Keratinocyte (primary cell): Measurements from ENCODE around the gene OXNAD1. TPM values are rescaled to one million over a fixed set of nuclear protein-coding genes. Genes with fewer than 3 reads are reported as not detected.

Source experiments
- DNase-seq: peaks from one replicate; pipeline ENCODE4 v3.0.0-alpha.2; 2011; ENCODE audit warnings: low read depth, missing footprints, low spot score
- FAIRE-seq: peaks from 2 replicates; lab custom pipeline; 2011; peaks lifted over from hg19 to GRCh38; lab: Jason Lieb, UNC
- H2AFZ ChIP-seq: 2 replicates; pipeline ENCODE4 v1.6.0; 2012; ENCODE audit warnings: low read length, control low read depth, inconsistent platforms; ENCODE audit not compliant: control insufficient read depth
- H3K27ac ChIP-seq: 2 replicates; pipeline ENCODE4 v1.5.1; 2011; ENCODE audit warnings: low read length; ENCODE audit not compliant: control insufficient read depth, insufficient read depth
- H3K27me3 ChIP-seq: 3 replicates; pipeline ENCODE4 v1.6.0; 2011; ENCODE audit warnings: low read length; ENCODE audit not compliant: control insufficient read depth, insufficient read depth; ENCODE audit errors: extremely low read depth
- H3K36me3 ChIP-seq, 2 experiments: 2 replicates in 1 of 2; 3 replicates in 1 of 2; pipeline ENCODE4 v1.5.1; 2011; ENCODE audit warnings: low read length in 2 of 2, mild to moderate bottlenecking in 1 of 2; ENCODE audit not compliant: control insufficient read depth in 2 of 2, insufficient read depth in 2 of 2; ENCODE audit errors: extremely low read depth in 1 of 2
- H3K4me1 ChIP-seq: 3 replicates; pipeline ENCODE4 v1.5.1; 2011; ENCODE audit warnings: low read length; ENCODE audit not compliant: control insufficient read depth, insufficient read depth; ENCODE audit errors: extremely low read depth
- H3K4me2 ChIP-seq: 3 replicates; pipeline ENCODE4 v1.6.0; 2011; ENCODE audit warnings: low read depth, low read length; ENCODE audit not compliant: control insufficient read depth, insufficient read depth; ENCODE audit errors: extremely low read depth
- H3K4me3 ChIP-seq, 3 experiments: fragments of 200-600 bp in 1 of 3; sonication (generic) in 1 of 3; 2 replicates in 2 of 3; 3 replicates in 1 of 3; pipeline ENCODE4 v1.5.1; 2011 to 2016; ENCODE audit warnings: low read length in 3 of 3, mild to moderate bottlenecking in 3 of 3, control low read depth in 2 of 3, inconsistent platforms in 1 of 3, low read depth in 1 of 3, mixed read lengths in 1 of 3, mixed run types in 1 of 3, moderate library complexity in 1 of 3; ENCODE audit not compliant: control insufficient read depth in 2 of 3, insufficient read depth in 2 of 3; ENCODE audit errors: extremely low read depth in 1 of 3
- H3K79me2 ChIP-seq: 2 replicates; pipeline ENCODE4 v1.6.0; 2012; ENCODE audit warnings: low read length; ENCODE audit not compliant: control insufficient read depth, insufficient read depth
- H3K9ac ChIP-seq: 3 replicates; pipeline ENCODE4 v1.6.0; 2011; ENCODE audit warnings: low read length; ENCODE audit not compliant: control insufficient read depth, insufficient read depth; ENCODE audit errors: extremely low read depth
- H3K9me1 ChIP-seq: 3 replicates; pipeline ENCODE4 v1.6.0; 2011; ENCODE audit warnings: low read length; ENCODE audit not compliant: control insufficient read depth, insufficient read depth; ENCODE audit errors: extremely low read depth
- H3K9me3 ChIP-seq: 2 replicates; pipeline ENCODE4 v1.5.1; 2012; ENCODE audit warnings: low read depth, low read length; ENCODE audit not compliant: control insufficient read depth
- H4K20me1 ChIP-seq: 3 replicates; pipeline ENCODE4 v1.6.0; 2011; ENCODE audit warnings: low read length; ENCODE audit not compliant: control insufficient read depth, insufficient read depth; ENCODE audit errors: extremely low read depth
- EZH2 ChIP-seq: IDR thresholded peaks from one replicate; pipeline ENCODE4 v1.6.1; 2012; ENCODE audit warnings: inconsistent platforms, mild to moderate bottlenecking, low read length, moderate library complexity
- dilution Hi-C: fragments of 300-500 bp; cut with MboI; formaldehyde crosslinking; loops from one replicate; pipeline ENCODE4 v1.7.0; 2020; ENCODE audit warnings: low sequenced_read_pairs; ENCODE audit not compliant: extremely low pct_ligation_motif_present
- polyA plus RNA-seq, 5 experiments: library from polyadenylated mRNA; depleted of rRNA in 3 of 5; stranded (reverse) in 3 of 5; stranded (forward) in 1 of 5; unstranded in 1 of 5; fragments of >200 nt; gene quantifications; 1 replicate in 1 of 5; 2 replicates in 3 of 5; 3 replicates in 1 of 5; pipeline versions ENCODE4 v1.2.1 to v1.2.3, GENCODE V29; 2011 to 2012; ENCODE audit warnings: missing spikeins in 2 of 5, low read depth in 1 of 5, low replicate concordance in 1 of 5
- TF ChIP-seq, protein P1 (sequence below), 3 experiments: IDR thresholded peaks in 1 of 3; conservative IDR thresholded peaks in 1 of 3; optimal IDR thresholded peaks in 1 of 3; 2 replicates in 2 of 3; 3 replicates in 1 of 3; pipeline versions ENCODE3 to v1.5.1; 2011; ENCODE audit warnings: low read length in 3 of 3, mild to moderate bottlenecking in 3 of 3, moderate library complexity in 2 of 3, control low read depth in 1 of 3, inconsistent platforms in 1 of 3; ENCODE audit not compliant: insufficient read depth in 2 of 3; ENCODE audit errors: extremely low read depth in 1 of 3

OXNAD1 gene
- polyA plus RNA-seq, 1 donor (not counting 4 experiments of a cell fraction or from before 2014, with no cell fraction given): 15.2 TPM

DNA sequence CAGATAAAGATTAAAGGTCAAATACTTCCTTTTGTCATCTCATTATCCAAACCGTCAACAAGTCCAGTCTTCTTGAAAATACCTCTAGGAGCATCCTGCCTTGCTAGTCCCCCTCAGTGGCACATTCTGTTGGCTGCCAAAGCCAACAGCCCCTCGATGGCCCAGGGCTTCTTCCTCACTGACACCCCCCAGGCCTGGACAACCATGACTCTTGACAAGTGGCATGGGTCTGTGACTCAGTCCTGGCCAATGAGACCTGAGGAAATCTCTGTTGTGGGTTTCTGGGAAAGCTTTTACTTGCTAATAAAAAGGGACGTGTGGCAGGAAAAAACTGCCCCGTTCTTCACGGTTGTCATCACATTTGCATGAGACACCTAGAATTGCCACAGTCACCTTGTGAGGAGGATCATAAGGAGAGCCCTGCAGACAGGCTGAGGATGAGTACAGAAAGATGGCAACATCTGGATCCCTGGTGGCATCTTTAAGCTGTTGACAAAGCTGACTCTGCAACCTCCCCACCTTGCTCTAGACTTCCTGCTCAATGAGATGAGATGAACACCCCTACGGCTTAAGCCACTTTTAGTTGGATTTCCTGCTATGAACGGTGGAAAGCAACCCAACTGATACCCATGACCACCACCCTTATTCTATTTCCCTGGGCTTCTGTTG, 81.5 kb downstream of the OXNAD1 start:
- dilution Hi-C loops: no loop called here
- Histone ChIP-seq H3K36me3 (peaks cover 2 to 6% of the 10 kb centered on the region in 2 experiments), H3K4me3 (no peak overlapping the region), H3K9me3 (no peaks in the 10 kb centered on the region), H3K4me2 (no peak overlapping the region), H3K27me3 (no peaks in the 10 kb centered on the region), H3K79me2 (no peaks in the 10 kb centered on the region), H3K9me1 (no peaks in the 10 kb centered on the region), H3K4me1 (no peaks in the 10 kb centered on the region), H4K20me1 (no peaks in the 10 kb centered on the region), H3K27ac (no peak overlapping the region), H2AFZ (no peak overlapping the region), H3K9ac (no peak overlapping the region)
- FAIRE-seq (no peak), DNase-seq (no peak)
- no peak for TF ChIP-seq EZH2
- TF ChIP-seq, protein P1, sequence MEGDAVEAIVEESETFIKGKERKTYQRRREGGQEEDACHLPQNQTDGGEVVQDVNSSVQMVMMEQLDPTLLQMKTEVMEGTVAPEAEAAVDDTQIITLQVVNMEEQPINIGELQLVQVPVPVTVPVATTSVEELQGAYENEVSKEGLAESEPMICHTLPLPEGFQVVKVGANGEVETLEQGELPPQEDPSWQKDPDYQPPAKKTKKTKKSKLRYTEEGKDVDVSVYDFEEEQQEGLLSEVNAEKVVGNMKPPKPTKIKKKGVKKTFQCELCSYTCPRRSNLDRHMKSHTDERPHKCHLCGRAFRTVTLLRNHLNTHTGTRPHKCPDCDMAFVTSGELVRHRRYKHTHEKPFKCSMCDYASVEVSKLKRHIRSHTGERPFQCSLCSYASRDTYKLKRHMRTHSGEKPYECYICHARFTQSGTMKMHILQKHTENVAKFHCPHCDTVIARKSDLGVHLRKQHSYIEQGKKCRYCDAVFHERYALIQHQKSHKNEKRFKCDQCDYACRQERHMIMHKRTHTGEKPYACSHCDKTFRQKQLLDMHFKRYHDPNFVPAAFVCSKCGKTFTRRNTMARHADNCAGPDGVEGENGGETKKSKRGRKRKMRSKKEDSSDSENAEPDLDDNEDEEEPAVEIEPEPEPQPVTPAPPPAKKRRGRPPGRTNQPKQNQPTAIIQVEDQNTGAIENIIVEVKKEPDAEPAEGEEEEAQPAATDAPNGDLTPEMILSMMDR (optimal IDR thresholded peaks at IDR 0.05 in 1 of 3, IDR thresholded peaks at IDR 0.05 in 1 of 3, conservative IDR thresholded peaks at IDR 0.05 in 1 of 3; ENCODE audit: extremely low read depth in 1 of 3, insufficient read depth in 2 of 3, low read length in 3 of 3): no peak

- no peaks in the 10 kb centered on the region for H3K9me3 ChIP-seq
- no peak overlapping the region for H3K27ac ChIP-seq
- DNase-seq: no peak
- H3K4me1 ChIP-seq: no peaks in the 10 kb centered on the region
- no peak overlapping the region for H3K4me3 ChIP-seq
- no peaks in the 10 kb centered on the region for H3K27me3 ChIP-seq
- FAIRE-seq: no peak
- peaks cover 2 to 6% of the 10 kb centered on the region in 2 experiments for H3K36me3 ChIP-seq
- no peaks in the 10 kb centered on the region for H3K79me2 ChIP-seq
- dilution Hi-C loops: no loop called here
- no peak overlapping the region for H3K9ac ChIP-seq
- no peaks in the 10 kb centered on the region for H3K9me1 ChIP-seq
- H2AFZ ChIP-seq: no peak overlapping the region
- no peak for TF ChIP-seq EZH2
- TF ChIP-seq, protein P1 (optimal IDR thresholded peaks at IDR 0.05 in 1 of 3, IDR thresholded peaks at IDR 0.05 in 1 of 3, conservative IDR thresholded peaks at IDR 0.05 in 1 of 3; ENCODE audit: extremely low read depth in 1 of 3, insufficient read depth in 2 of 3, low read length in 3 of 3): no peak
- H3K4me2 ChIP-seq: no peak overlapping the region
- no peaks in the 10 kb centered on the region for H4K20me1 ChIP-seq
These were observed 82.5 kb downstream of the OXNAD1 start for GRCh38 chr3:16347548-16347947.
